ENCODE data around the gene PRKAG2.
A peak's percentile ranks its signal among the peaks of the same experiment; 100 is the strongest.

The PRKAG2 gene

GRCh38 chr7:151727579-151728285 is 149.2 kb downstream of the PRKAG2 start:
- DNase-seq (ENCODE audit: low read depth in 2 of 2): peak; percentile 87 to 90

GRCh38 chr7:151726652-151727578 is 150.0 kb downstream of the PRKAG2 start:
- no peak for DNase-seq (ENCODE audit: low read depth in 2 of 2)

DNA sequence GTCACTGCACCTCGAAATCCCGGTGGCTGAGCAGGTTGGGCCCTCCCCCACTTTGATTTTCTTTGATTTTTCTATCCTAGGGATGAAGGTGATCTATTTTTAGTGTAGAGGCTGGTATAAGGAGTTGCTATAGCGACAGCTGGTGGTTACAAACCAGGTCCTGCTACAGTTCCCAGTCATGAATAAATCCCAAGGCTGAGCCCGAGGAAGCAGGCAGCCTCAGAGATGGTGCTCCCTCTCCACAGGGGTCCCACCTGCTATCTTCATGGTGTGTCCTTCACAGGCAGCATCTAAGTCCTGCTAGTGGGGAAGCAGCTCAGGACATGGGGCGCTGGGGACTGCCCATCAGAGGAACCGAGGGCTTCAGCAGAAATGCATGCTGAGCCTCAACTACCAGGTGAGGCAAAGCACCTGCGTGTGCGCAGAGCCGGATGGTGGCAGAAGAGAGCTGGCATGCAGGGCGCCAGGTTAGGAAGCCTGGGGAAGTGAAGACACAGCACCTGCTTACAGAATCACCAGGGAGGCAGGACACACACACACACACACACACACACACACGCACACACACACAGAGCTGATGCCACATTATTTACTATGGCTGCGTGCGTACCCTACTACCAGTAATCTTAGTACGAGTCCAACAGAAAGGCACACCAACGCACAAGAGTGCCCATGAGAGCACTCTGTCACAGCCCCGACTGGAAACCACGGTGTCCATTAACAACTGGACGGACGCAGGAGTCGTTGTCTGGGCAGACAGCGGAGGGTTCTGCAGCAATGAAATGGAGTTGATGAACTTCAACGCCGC is 150.9 kb downstream of the PRKAG2 start:
- DNase-seq (ENCODE audit: low read depth in 2 of 2): no peak

DNA sequence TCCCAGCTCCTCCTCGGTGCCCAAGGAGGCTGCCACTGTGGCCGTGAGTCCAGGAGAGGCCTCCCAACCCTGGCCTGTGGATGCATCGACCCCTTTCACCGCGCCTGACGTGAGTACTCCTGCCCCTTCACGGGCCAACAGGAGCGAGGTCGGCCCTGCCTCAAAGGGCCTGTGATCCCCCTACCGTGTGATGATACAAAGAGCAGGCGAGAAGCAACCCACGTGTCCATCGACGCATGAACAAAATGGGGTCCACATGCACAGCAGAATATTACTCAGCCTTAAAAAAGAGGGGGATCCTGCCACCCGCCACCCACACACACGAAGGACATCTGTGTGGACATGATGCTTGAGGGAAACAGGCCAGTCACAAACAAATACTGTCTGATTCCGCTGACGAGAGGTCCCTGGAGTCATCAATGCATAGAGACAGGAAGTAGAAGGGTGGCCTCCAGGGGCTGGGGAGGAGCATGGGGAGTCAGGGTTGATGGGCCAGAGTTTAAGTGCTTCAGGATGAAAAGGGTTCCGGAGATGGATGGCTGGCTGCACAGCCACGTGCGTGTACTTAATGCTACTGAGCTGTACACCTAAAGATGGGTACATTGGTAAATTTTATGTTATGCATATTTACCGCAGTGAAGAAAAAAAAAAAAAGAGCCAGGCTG is 151.9 kb downstream of the PRKAG2 start:
- DNase-seq (ENCODE audit: low read depth in 2 of 2): no peak

- no peak for DNase-seq (ENCODE audit: low read depth in 2 of 2)
Measured at GRCh38 chr7:151724250-151724915, 152.5 kb downstream of the PRKAG2 start.

DNA sequence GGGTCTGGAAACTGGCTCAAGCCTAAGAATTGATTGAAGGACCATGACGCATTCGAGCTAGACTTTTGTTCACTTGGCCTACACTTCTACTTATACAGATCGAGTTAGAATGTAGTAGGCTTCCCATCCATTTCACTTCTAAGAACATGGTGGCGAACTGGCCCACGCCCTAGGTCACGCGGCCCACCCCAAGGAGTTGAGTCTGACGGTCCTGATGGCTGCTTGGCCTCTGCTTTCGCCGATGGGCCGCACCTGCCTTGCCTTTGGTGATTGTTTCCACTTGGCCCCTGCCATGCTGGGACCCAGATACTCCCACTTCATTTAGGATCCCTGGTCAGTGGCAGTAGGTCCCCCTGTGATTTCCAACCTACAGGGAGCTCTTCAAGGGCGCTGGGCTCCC is 153.6 kb downstream of the PRKAG2 start:
- no peak for DNase-seq (ENCODE audit: low read depth in 2 of 2)

DNA sequence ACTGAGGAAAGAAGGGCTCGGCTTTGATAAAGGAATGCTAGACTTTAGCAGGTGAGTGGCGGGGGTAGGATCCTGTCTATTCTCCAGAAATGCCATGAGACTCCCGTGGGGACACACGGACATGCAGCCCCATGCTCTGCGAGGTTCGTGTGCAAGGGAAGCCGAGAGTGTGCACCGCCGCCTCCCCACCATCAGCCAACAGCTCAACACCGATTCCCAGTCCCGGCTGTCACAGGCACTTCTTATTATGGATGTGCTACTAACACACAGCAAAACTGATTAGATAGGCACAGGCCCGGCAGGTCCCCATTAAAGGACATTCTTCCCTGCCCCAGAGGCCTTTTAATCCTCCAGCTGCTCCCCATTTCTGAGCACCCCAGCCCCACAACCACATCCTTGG is 154.4 kb downstream of the PRKAG2 start:
- no peak for DNase-seq (ENCODE audit: low read depth in 2 of 2)

DNA sequence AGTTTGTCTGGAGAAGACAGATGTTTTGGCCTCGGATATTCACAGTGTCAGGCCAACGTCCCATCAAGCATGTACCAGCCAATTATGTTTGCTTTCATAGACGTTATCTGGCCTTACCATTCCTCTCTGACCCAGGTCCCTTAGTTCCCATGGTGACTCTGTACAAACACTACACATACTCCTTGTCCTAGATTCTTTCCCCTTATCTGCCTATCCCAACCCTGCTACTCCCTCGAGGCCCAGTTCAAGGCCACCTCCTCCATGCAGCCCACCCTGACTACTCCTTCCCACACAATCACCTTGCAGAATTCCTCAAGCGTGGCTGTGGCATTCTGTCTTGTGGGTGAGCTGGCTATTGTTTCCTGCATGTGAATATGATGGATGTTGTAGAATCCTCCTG is 155.2 kb downstream of the PRKAG2 start:
- no peak for DNase-seq (ENCODE audit: low read depth in 2 of 2)

- DNase-seq (ENCODE audit: low read depth in 2 of 2): no peak
Measured at GRCh38 chr7:151721236-151721635, 155.7 kb downstream of the PRKAG2 start.

- no peak for DNase-seq (ENCODE audit: low read depth in 2 of 2)
Measured at GRCh38 chr7:151720280-151720679, 156.6 kb downstream of the PRKAG2 start.

GRCh38 chr7:151719897-151720242 is 157.0 kb downstream of the PRKAG2 start:
- no peak for DNase-seq (ENCODE audit: low read depth in 2 of 2)

GRCh38 chr7:151719031-151719896 is 157.7 kb downstream of the PRKAG2 start:
- DNase-seq (ENCODE audit: low read depth in 2 of 2): no peak

GRCh38 chr7:151717918-151718317 is 159.0 kb downstream of the PRKAG2 start:
- no peak for DNase-seq (ENCODE audit: low read depth in 2 of 2)

GRCh38 chr7:151717415-151717814 is 159.5 kb downstream of the PRKAG2 start:
- DNase-seq (ENCODE audit: low read depth in 2 of 2): no peak

- DNase-seq (ENCODE audit: low read depth in 2 of 2): no peak
Measured at GRCh38 chr7:151716323-151716722, 160.6 kb downstream of the PRKAG2 start.

GRCh38 chr7:151715666-151716315 is 161.1 kb downstream of the PRKAG2 start:
- no peak for DNase-seq (ENCODE audit: low read depth in 2 of 2)

DNA sequence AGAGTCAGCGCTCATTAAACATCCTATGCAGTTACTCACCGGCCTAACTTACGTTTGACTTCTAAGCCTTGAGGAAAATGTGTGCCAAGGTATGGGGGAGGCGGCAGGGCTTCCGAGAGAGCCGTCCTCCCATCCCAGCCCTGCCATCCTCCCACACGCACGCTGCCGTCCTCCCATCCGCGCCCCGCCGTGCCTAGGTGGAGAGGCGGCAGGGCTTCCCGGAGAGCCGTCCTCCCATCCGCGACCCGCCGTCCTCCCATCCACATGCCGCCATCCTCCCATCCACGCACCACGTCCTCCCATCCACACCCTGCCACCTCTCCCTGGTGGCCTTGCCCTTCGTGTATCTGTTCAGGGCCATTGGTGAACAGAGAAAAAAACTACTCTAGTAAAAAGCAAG is 162.7 kb downstream of the PRKAG2 start:
- no peak for DNase-seq (ENCODE audit: low read depth in 2 of 2)

GRCh38 chr7:151712810-151713125 is 164.1 kb downstream of the PRKAG2 start:
- no peak for DNase-seq (ENCODE audit: low read depth in 2 of 2)

DNA sequence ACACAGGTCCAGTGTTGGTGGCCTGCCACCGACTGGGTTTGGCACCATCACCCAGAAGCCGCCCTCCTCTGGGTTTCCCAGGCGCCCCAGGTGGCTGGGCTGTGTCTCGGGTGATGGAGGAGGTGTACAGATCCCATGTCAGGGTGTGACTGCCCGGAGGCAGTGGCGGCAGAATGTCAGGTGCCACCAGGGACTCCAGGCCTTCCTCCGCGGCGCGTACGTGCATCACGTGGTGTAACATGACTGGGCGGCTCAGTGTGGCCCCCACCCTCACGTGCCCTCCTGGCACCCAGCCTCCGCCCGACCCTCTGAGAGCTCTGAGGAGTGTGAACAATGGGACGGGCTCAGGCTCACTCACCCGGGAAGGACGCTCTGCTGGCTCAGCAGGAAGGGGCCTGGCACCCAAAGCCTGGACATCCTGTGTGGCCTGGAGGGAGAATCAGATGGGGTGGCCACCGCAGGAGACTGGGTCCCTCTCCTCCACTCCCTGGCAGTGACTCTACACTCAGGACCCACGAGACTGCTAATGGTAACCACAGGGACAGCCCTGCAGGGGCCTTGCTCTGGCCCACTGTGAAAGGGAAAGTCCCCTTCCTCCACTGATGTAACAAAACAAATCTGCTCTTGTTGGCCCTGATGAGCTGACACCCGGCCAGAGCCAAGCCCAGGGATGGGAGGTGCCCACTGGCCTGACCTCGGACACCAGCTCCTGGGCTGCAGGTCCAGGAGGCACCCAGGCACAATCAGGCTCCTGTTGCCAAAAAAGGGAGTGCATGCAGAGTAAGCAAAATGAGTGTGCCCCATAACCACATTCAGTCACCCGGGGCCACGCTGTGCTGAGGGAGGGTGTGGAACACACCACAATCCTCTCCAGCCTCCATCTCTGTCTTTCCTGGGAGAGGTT is 164.8 kb downstream of the PRKAG2 start:
- DNase-seq (ENCODE audit: low read depth in 2 of 2): no peak

All from fibroblast of skin of left quadriceps (primary cell).